Effector memory CD8-positive, alpha-beta T cell (primary cell): ENCODE results near the gene RMRP.
"Not testable (repeated sequence)": the region's sequence is repeated elsewhere in the genome, so short reads cannot be mapped to it uniquely, and the experiment has no call there.

Experiments
- ATAC-seq: fragments of 150-1000 bp; cut with Tn5 transposase; replicated peaks from 2 replicates; pipeline ENCODE4 v1.10.0; 2021; ENCODE audit warnings: mild to moderate bottlenecking, moderate library complexity
- DNase-seq, 3 experiments: peaks; one replicate each; pipeline ENCODE4 v3.0.0; 2021
- H3K27ac Mint-ChIP-seq, 2 donors: one replicate each; pipeline ENCODE4 v1.8.0; 2022; ENCODE audit warnings: mild to moderate bottlenecking in 2 of 2, mixed read lengths in 2 of 2, moderate library complexity in 2 of 2
- H3K27me3 Mint-ChIP-seq, 2 donors: one replicate each; pipeline ENCODE4 v1.8.0; 2022; ENCODE audit warnings: mixed read lengths in 2 of 2
- H3K36me3 Mint-ChIP-seq: one replicate; pipeline ENCODE4 v1.8.0; 2022; ENCODE audit warnings: mild to moderate bottlenecking, moderate library complexity, mixed read lengths; ENCODE audit not compliant: insufficient read depth
- H3K4me1 Mint-ChIP-seq, 2 donors: one replicate each; pipeline ENCODE4 v1.8.0; 2022; ENCODE audit warnings: low read depth in 2 of 2, mixed read lengths in 2 of 2
- H3K4me3 Mint-ChIP-seq, 2 donors: one replicate each; pipeline ENCODE4 v1.8.0; 2022; ENCODE audit warnings: mild to moderate bottlenecking in 2 of 2, mixed read lengths in 2 of 2, moderate library complexity in 2 of 2
- H3K9me3 Mint-ChIP-seq, 2 donors: one replicate each; pipeline ENCODE4 v1.8.0; 2022; ENCODE audit warnings: mixed read lengths in 2 of 2

RMRP gene

GRCh38 chr9:35656348-35656747 lies 1.5 kb downstream of the RMRP start:
- H3K27ac Mint-ChIP-seq = peak overlapping the region; percentile 100
- no peaks in the 10 kb centered on the region for H3K27me3 Mint-ChIP-seq
- peaks cover 0 to 2% of the 10 kb centered on the region in 2 donors for H3K9me3 Mint-ChIP-seq
- DNase-seq = no peak
- no peak for ATAC-seq
- peaks cover 50% of the 10 kb centered on the region for H3K36me3 Mint-ChIP-seq
- H3K4me1 Mint-ChIP-seq = peaks cover 49 to 50% of the 10 kb centered on the region in 2 donors
- peak overlapping the region; percentile 91 to 92 for H3K4me3 Mint-ChIP-seq

- DNase-seq (no peak), ATAC-seq (no peak)
- Mint-ChIP-seq H3K36me3 (peaks cover 25% of the 10 kb centered on the region), H3K27ac (peak overlapping the region; percentile 77 to 82), H3K9me3 (peaks cover 0 to 2% of the 10 kb centered on the region in 2 donors), H3K4me1 (peaks cover 43% of the 10 kb centered on the region in 2 donors), H3K4me3 (no peak overlapping the region), H3K27me3 (no peaks in the 10 kb centered on the region)
Measured at GRCh38 chr9:35653611-35654010, 4.2 kb downstream of the RMRP start.

DNA sequence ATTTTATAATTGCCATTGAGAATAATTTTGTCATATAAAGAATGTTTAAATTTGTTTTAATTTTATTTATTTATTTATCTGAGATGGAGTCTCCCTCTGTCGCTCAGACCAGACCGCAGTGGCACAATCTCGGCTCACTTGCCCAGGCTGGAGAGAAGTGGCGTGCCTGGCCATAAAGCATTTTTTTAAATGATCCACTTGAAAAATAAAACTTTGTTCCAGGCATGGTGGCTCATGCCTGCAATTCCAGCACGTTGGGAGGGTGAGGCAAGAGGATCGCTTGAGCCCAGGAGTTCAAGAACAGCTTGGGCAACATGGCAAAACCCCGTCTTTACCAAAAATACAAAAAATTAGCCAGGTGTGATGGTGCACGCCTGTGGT lies 5.0 kb downstream of the RMRP start:
- no peaks in the 10 kb centered on the region for H3K27me3 Mint-ChIP-seq

DNA sequence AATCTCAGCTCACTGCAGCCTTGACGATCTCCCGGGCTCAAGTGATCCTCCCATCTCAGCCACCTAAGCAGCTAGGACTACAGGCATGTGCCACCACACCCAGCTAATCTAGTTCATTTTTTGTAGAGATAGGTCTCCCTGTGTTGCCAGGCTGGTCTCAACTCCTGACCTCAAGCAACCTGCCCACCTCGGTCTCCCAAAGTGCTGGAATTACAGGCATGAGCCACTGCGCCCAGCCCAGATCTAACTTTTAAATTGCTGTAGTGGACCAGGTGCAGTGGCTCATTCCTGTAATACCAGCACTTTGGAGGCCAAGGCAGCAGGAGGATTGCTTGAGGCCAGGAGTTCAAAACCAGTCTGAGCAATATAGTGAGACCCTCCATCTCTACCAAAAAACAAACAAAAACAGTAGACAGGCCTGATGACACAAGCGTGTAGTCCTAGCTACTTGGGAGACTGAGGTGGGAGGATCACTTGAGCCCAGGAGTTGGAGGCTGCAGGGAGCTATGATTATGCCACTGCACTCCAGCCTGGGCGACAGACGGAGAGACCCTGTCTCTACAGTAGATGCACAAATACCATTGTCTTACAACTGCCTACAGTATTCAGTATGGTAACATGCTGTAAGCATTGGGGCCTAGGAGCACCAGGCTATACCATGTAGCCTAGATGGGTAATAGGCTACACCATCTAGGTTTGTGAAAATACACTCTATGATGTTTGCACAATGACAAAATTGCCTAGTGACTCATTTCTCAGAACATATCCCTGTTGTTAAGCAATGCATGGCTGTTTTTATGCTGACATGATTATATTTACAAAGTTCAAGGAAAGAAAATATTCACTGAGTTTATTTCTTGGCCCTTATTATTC lies 5.6 kb downstream of the RMRP start:
- Mint-ChIP-seq H3K4me3 (peak overlapping the region; percentile 91 to 92), H3K4me1 (peaks cover 48% of the 10 kb centered on the region in 2 donors), H3K27me3 (no peaks in the 10 kb centered on the region), H3K36me3 (peaks cover 23% of the 10 kb centered on the region), H3K27ac (peak overlapping the region; percentile 41 to 91), H3K9me3 (no peaks in the 10 kb centered on the region)
- ATAC-seq (no peak), DNase-seq (no peak)

More for the DNA sequence above, 5.0 kb downstream of the RMRP start:
- no peak for ATAC-seq
- H3K36me3 Mint-ChIP-seq = peaks cover 23% of the 10 kb centered on the region
- peaks cover 48% of the 10 kb centered on the region in 2 donors for H3K4me1 Mint-ChIP-seq
- H3K9me3 Mint-ChIP-seq = peaks cover 0 to under 1% of the 10 kb centered on the region in 2 donors
- H3K4me3 Mint-ChIP-seq = no peak overlapping the region
- DNase-seq = no peak
- peak overlapping the region in 1 of 2 donors; percentile 82 for H3K27ac Mint-ChIP-seq

DNA sequence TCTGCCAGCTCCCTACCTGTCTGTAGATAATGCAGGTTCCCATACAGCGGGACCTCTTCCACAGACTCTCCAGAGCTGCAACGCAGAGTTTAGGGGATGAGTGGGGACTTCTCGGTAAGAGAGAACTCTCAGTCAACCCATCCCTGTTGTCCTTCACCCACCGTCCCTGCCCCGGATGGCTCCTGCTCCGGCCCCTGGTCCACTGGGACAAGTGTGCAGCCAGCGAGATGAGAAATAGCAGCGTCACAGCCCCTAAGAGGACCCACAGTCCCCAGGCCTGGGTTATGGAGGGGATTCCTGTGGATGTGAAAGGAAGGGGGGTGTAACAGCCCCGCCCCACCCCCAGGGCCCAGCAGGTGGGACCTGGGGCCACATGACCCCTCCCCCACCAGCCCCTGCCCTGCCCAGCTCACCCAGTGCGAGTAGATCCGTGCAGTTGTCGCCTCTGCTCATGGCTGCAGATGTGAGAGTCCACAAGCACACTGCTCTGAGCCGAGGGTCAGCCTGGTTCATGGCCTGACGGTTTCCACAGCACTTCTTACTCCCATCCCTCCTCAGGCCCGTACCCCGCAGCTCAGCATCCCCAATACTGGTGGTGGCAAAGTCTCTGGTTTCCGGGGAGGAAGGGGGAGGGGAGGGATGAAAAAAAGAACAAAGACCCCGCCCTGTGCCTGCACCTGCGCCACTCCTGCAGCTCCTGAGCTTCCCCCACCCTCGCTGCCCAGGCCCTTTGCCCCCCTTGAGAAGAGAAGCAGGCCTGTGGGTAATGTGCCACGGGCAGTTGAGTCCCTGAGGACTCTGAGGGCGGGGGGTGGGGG lies 7.3 kb downstream of the RMRP start, which contains the start of gene SIT1:
SIT1 (minus strand) TSS at position 591 of the 818 bp plus-strand sequence; CDS start at position 513, 78 bp downstream.
- ATAC-seq (no peak), DNase-seq (no peak)
- H3K9me3 Mint-ChIP-seq = no peaks in the 10 kb centered on the region
- peaks cover 43 to 44% of the 10 kb centered on the region in 2 donors for H3K4me1 Mint-ChIP-seq
- peaks cover 28% of the 10 kb centered on the region for H3K36me3 Mint-ChIP-seq
- H3K27ac Mint-ChIP-seq = peak within 1 kb of the TSS; percentile 91 to 96
- H3K27me3 Mint-ChIP-seq = no peaks in the 10 kb centered on the region
- peak within 1 kb of the TSS; percentile 91 to 92 for H3K4me3 Mint-ChIP-seq

DNA sequence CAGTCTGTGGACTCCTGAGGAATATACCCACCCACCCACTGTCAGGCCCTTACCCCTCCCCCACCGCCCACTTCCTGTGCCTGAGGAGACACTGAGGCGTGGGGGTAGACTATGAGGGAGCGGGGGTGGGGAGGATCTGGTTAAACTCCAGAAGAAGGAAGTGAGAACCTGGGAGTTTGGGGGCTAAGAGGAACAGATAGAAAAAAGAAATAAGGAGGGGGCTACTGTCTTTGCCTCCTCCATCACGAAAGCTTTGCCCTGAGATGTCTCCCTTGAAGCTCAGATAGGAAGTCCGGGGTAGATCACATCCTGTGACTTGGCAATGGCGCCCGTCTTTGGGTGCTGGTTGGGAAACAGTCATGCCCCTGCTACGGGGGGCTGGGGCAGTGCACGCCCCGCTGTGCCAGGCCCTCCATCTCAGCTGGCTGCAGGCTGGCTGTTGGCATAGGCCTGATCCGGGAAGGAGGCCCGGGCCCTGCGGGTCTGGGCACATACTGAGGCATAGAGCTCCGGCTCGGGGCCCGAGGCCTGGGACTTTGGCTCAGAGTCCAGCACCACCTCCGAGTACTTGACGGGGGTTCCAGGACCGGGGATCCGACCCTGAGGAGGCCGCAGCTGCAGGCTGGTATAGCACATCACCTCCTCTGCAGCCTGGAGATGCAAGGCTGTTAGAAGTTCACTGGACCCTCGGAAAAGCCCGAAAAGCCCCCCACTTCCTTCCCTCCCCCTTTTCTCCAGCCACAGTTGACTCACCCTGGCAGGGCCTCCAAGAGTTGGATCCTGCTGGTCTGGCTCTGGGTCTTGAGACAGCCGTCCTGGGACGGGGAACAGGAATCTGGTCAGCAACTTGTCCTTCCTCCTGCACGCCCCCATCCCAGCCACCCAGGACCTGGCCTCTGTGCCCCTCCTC lies 8.1 kb downstream of the RMRP start:
- ATAC-seq (peak; percentile 6), DNase-seq (no peak)
- H3K27ac Mint-ChIP-seq = peak overlapping the region; percentile 91 to 96
- no peaks in the 10 kb centered on the region for H3K9me3 Mint-ChIP-seq
- H3K27me3 Mint-ChIP-seq = no peaks in the 10 kb centered on the region
- peaks cover 29% of the 10 kb centered on the region for H3K36me3 Mint-ChIP-seq
- H3K4me3 Mint-ChIP-seq = peak overlapping the region; percentile 91 to 92
- peaks cover 41 to 44% of the 10 kb centered on the region in 2 donors for H3K4me1 Mint-ChIP-seq

GRCh38 chr9:35646533-35647265 lies 11.1 kb downstream of the RMRP start:
- H3K9me3 Mint-ChIP-seq = no peaks in the 10 kb centered on the region
- DNase-seq (peak; percentile 85 to 92 (median 89)), ATAC-seq (peak; percentile 82)
- peak overlapping the region; percentile 94 to 96 for H3K27ac Mint-ChIP-seq
- H3K27me3 Mint-ChIP-seq = no peaks in the 10 kb centered on the region
- H3K4me1 Mint-ChIP-seq = peaks cover 45 to 50% of the 10 kb centered on the region in 2 donors
- H3K4me3 Mint-ChIP-seq = peak overlapping the region; percentile 91 to 92
- peaks cover 33% of the 10 kb centered on the region for H3K36me3 Mint-ChIP-seq

DNA sequence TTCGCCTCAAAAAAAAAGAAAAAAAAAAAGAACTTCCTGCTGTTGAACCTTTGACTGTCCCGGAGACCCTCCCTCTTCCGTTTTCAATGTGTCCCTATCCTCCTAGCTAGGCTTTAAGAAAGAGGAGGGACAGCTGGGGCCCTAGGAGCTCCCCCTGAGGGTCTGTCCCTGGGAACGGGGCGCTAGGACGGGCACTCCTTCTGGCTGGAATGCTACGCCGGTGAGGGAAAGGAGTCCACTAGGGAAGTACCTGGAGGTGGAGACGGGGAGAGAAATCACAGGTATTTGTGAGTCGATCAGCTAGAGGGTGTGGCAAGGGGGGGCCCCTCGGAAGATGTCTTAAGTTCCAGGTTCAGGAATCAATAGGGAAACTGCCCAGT lies 11.7 kb downstream of the RMRP start:
- DNase-seq = no peak
- H3K27ac Mint-ChIP-seq = peak overlapping the region; percentile 94 to 96
- peaks cover 33% of the 10 kb centered on the region for H3K36me3 Mint-ChIP-seq
- ATAC-seq = no peak
- H3K4me1 Mint-ChIP-seq = peaks cover 41 to 47% of the 10 kb centered on the region in 2 donors
- H3K4me3 Mint-ChIP-seq = peak overlapping the region; percentile 91 to 92
- no peaks in the 10 kb centered on the region for H3K9me3 Mint-ChIP-seq
- no peaks in the 10 kb centered on the region for H3K27me3 Mint-ChIP-seq

DNA sequence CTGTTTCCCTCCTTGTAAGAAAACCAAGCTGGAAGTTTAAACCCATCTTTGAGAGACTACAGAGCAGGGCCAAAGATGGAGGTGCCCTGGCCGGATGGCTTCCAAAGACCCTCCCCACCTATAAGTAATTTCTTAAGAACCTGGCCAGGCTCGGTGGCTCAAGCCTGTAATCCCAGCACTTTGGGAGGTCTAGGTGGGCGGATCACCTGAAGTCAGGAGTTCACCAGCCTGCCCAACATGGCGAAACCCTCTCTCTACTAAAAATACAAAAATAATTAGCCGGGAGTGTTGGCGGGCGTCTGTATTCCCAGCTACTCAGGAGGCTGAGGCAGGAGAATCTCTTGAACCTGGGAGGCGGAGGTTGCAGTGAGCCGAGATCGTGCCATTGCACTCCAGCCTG lies 12.1 kb downstream of the RMRP start:
- DNase-seq = not testable (repeated sequence)
- peaks cover 40 to 43% of the 10 kb centered on the region in 2 donors for H3K4me1 Mint-ChIP-seq

DNA sequence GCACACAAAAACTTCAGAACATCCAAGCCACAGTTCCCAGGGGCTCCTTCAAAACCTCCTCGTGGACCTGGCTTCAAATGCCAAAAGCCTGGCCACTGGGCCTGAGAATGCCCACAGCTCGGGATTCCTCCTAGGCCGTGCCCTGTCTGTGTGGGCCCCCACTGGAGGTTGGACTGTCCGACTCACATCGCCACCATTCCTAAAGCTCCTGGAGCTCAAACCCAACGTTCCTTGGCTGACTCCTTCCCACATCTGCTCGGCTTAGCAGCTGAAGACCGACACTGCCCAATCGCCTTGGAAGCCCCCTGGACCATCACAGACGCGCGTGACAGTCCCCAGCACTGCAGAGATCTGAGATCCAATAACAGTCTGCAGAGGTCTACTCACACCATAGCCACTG lies 14.8 kb downstream of the RMRP start:
- Mint-ChIP-seq H3K4me1 (peaks cover 40 to 44% of the 10 kb centered on the region in 2 donors), H3K36me3 (peaks cover 30% of the 10 kb centered on the region), H3K4me3 (no peak overlapping the region), H3K9me3 (no peaks in the 10 kb centered on the region), H3K27ac (no peak overlapping the region), H3K27me3 (no peaks in the 10 kb centered on the region)
- DNase-seq = no peak
- no peak for ATAC-seq

More for the DNA sequence above, 12.1 kb downstream of the RMRP start:
- Mint-ChIP-seq H3K36me3 (peaks cover 33% of the 10 kb centered on the region), H3K27ac (peak overlapping the region; percentile 94 to 96), H3K4me3 (peak overlapping the region; percentile 91 to 92)
- ATAC-seq, H3K9me3 Mint-ChIP-seq, H3K27me3 Mint-ChIP-seq: not testable (repeated sequence)

DNA sequence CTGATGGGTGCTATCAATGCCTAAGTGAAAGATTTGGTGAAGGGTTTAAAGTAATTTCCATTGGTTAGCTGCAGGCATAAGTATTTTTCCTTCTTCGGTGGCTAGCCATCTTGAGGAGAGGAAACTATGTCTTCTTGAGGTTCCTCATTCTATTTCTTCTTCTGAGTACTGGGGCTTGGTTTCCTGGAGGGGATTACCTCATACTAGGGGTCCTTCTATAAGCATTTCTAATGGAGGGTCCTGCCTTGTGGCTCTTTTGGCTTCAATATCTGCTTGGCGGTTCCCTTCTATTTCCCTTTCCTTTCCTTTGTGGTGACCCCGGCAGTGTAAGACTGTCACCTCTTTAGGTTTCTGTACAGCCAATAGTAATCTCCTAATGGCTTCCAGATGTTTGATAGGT lies 16.3 kb downstream of the RMRP start:
- peak overlapping the region in 1 of 2 donors; percentile 55 for H3K27ac Mint-ChIP-seq
- not testable (repeated sequence) for H3K4me3 Mint-ChIP-seq, DNase-seq, H3K9me3 Mint-ChIP-seq, ATAC-seq, H3K27me3 Mint-ChIP-seq
- peaks cover 14% of the 10 kb centered on the region for H3K36me3 Mint-ChIP-seq
- peaks cover 46 to 48% of the 10 kb centered on the region in 2 donors for H3K4me1 Mint-ChIP-seq

GRCh38 chr9:35640431-35640830 lies 17.4 kb downstream of the RMRP start:
- H3K4me1 Mint-ChIP-seq = peaks cover 47 to 49% of the 10 kb centered on the region in 2 donors

More at GRCh38 chr9:35640431-35640830, 17.4 kb downstream of the RMRP start:
- not testable (repeated sequence) for DNase-seq, H3K27ac Mint-ChIP-seq, ATAC-seq, H3K36me3 Mint-ChIP-seq, H3K9me3 Mint-ChIP-seq, H3K4me3 Mint-ChIP-seq, H3K27me3 Mint-ChIP-seq
